WTC11 (cell line): Measurements from ENCODE around the gene UBE2R2. TPM values are rescaled to one million over a fixed set of nuclear protein-coding genes. Genes with fewer than 3 reads are reported as not detected.

ENCODE experiments used
- ATAC-seq: fragments of 200-7000 bp; cut with Tn5 transposase; 2 replicates; pipeline ENCODE4 v1.10.0; 2021; ENCODE audit warnings: mild to moderate bottlenecking, moderate library complexity
- CTCF ChIA-PET: fragments of 300-600 bp; sonication (Branson Sonifier 250); formaldehyde crosslinking; loops from one replicate; lab custom pipeline; 2021; ENCODE audit warnings: antibody characterized with exemption; lab: Charles Lee
- POLR2A ChIA-PET: fragments of 350-600 bp; sonication (Branson Sonifier 250); formaldehyde crosslinking; loops from one replicate; lab custom pipeline; 2021; ENCODE audit warnings: antibody characterized with exemption; lab: Charles Lee
- DNase-seq: peaks from one replicate; pipeline ENCODE4 v3.0.0; 2021; ENCODE audit warnings: low spot score
- H3K27ac Mint-ChIP-seq: 2 replicates; pipeline ENCODE4 v1.8.0; 2021; ENCODE audit warnings: mixed read lengths
- H3K27me3 Mint-ChIP-seq: 2 replicates; pipeline ENCODE4 v1.8.0; 2021; ENCODE audit warnings: low read depth, mild to moderate bottlenecking, moderate library complexity, mixed read lengths
- H3K36me3 Mint-ChIP-seq: 2 replicates; pipeline ENCODE4 v1.8.0; 2021; ENCODE audit warnings: mixed read lengths
- H3K4me1 Mint-ChIP-seq: 2 replicates; pipeline ENCODE4 v1.8.0; 2022; ENCODE audit warnings: mixed read lengths
- H3K4me3 Mint-ChIP-seq: 2 replicates; pipeline ENCODE4 v1.8.0; 2021; ENCODE audit warnings: mild to moderate bottlenecking, moderate library complexity, mixed read lengths
- H3K9me3 Mint-ChIP-seq: 2 replicates; pipeline ENCODE4 v1.8.0; 2021; ENCODE audit warnings: mixed read lengths
- ESRRA ChIP-seq: sonication (generic); formaldehyde crosslinking; IDR thresholded peaks from 2 replicates; pipeline ENCODE4 v1.8.1; 2022; ENCODE audit warnings: mild to moderate bottlenecking, missing genetic modification reagents, borderline replicate concordance
- ETV6 ChIP-seq: sonication (generic); formaldehyde crosslinking; IDR thresholded peaks from 2 replicates; pipeline ENCODE4 v1.8.1; 2022; ENCODE audit warnings: mild to moderate bottlenecking, missing genetic modification reagents
- GABPB1 ChIP-seq: sonication (generic); formaldehyde crosslinking; IDR thresholded peaks from 2 replicates; pipeline ENCODE4 v1.8.1; 2023; ENCODE audit warnings: mild to moderate bottlenecking, missing genetic modification reagents
- HMGA2 ChIP-seq: fragments of 250-450 bp; sonication (Bioruptor Pico); IDR thresholded peaks from 2 replicates; pipeline ENCODE4 v1.4.0; 2021; ENCODE audit warnings: mild to moderate bottlenecking, moderate library complexity
- KAT7 ChIP-seq: sonication (generic); formaldehyde crosslinking; IDR thresholded peaks from 2 replicates; pipeline ENCODE4 v1.8.1; 2023; ENCODE audit warnings: missing genetic modification reagents, mild to moderate bottlenecking, borderline replicate concordance
- NFYB ChIP-seq: sonication (generic); formaldehyde crosslinking; conservative IDR thresholded peaks from 2 replicates; pipeline ENCODE4 v1.8.0; 2022; ENCODE audit warnings: low read depth, missing genetic modification reagents
- PRRX2 ChIP-seq: fragments of 250-450 bp; sonication (Bioruptor Pico); IDR thresholded peaks from 2 replicates; pipeline ENCODE4 v1.8.0; 2021; ENCODE audit warnings: mild to moderate bottlenecking
- RORB ChIP-seq: fragments of 250-450 bp; sonication (Bioruptor Pico); IDR thresholded peaks from 2 replicates; pipeline ENCODE4 v1.9.0; 2021; ENCODE audit warnings: mild to moderate bottlenecking
- SMAD3 ChIP-seq: sonication (generic); formaldehyde crosslinking; IDR thresholded peaks from 2 replicates; pipeline ENCODE4 v1.8.0; 2022; ENCODE audit warnings: missing genetic modification reagents, mild to moderate bottlenecking, borderline replicate concordance
- TCF7 ChIP-seq: sonication (generic); formaldehyde crosslinking; IDR thresholded peaks from 2 replicates; pipeline ENCODE4 v1.8.0; 2022; ENCODE audit warnings: mild to moderate bottlenecking, low read depth, missing genetic modification reagents, moderate library complexity
- TEAD1 ChIP-seq: sonication (generic); formaldehyde crosslinking; IDR thresholded peaks from 2 replicates; pipeline ENCODE4 v1.8.0; 2022; ENCODE audit warnings: mild to moderate bottlenecking, missing genetic modification reagents
- TEAD4 ChIP-seq: sonication (generic); formaldehyde crosslinking; IDR thresholded peaks from 2 replicates; pipeline ENCODE4 v1.8.0; 2022; ENCODE audit warnings: mild to moderate bottlenecking, missing genetic modification reagents
- ZNF121 ChIP-seq: sonication (generic); formaldehyde crosslinking; IDR thresholded peaks from 2 replicates; pipeline ENCODE4 v1.8.0; 2023; ENCODE audit warnings: missing genetic modification reagents
- ZNF317 ChIP-seq: sonication (generic); formaldehyde crosslinking; IDR thresholded peaks from 2 replicates; pipeline ENCODE4 v1.8.1; 2023; ENCODE audit warnings: low read depth, mild to moderate bottlenecking, moderate library complexity, missing genetic modification reagents, borderline replicate concordance
- total RNA-seq: library from RNA; stranded (reverse); gene quantifications from 3 replicates; pipeline ENCODE4 v1.2.3, GENCODE V29; 2021
- TF ChIP-seq, protein P1 (sequence below): fragments of 250-450 bp; sonication (Bioruptor Pico); IDR thresholded peaks from 2 replicates; pipeline ENCODE4 v1.9.0; 2021; ENCODE audit warnings: mild to moderate bottlenecking, borderline replicate concordance
- TF ChIP-seq, protein P2 (sequence below): fragments of 250-450 bp; sonication (Bioruptor Pico); IDR thresholded peaks from 2 replicates; pipeline ENCODE4 v1.8.0; 2021; ENCODE audit warnings: mild to moderate bottlenecking
- TF ChIP-seq, protein P3 (sequence below): sonication (generic); formaldehyde crosslinking; IDR thresholded peaks from 2 replicates; pipeline ENCODE4 v1.8.1; 2022; ENCODE audit warnings: low read depth, mild to moderate bottlenecking, moderate library complexity, missing genetic modification reagents, borderline replicate concordance
- TF ChIP-seq, protein P4 (sequence below): fragments of 250-450 bp; sonication (Bioruptor Pico); conservative IDR thresholded peaks from 2 replicates; pipeline ENCODE4 v1.9.0; 2021; ENCODE audit warnings: mild to moderate bottlenecking
- TF ChIP-seq, protein P5 (sequence below): fragments of 250-450 bp; sonication (Bioruptor Pico); IDR thresholded peaks from 2 replicates; pipeline ENCODE4 v1.9.0; 2021; ENCODE audit warnings: moderate library complexity, mild to moderate bottlenecking, inconsistent platforms, borderline replicate concordance
- TF ChIP-seq, protein P6 (sequence below): sonication (generic); formaldehyde crosslinking; conservative IDR thresholded peaks from 2 replicates; pipeline ENCODE4 v1.8.1; 2023; ENCODE audit warnings: mild to moderate bottlenecking, low read depth, missing genetic modification reagents, moderate library complexity

UBE2R2 gene
- total RNA-seq, 1 experiment from 2014 or later = 45.0 TPM

DNA sequence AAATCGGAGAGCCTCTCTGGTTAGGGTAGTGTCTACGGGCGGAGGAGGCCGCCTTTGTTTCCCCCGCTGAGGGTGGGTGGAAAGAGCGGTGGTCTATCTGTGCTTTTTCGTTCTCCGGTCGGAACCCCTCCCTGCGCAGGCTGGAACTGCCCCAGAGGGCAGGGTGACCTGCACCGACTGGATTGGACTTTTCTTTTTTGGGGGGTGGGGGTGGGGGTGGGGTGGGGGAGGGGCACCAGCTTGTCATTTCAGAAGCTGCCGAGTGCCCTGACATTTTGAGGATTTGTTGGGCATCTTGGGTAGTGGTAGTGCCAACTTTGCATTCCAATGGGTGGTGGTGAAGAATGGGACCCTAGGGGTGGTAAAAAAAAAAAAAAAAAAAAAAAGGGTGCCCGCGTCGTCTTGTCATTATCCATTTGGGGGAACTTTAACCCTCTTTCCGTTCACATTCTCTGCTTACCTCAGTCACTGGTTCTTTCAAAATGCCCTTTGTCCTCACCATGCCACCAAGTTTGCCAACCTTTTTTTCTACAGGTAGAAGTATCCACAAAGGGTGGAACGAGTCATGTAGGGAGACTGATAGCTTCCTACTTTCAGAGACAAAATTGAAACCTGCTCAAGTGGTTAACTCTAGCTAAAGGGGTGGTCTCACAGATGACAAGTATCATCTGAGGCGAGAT, 1.3 kb downstream of the UBE2R2 start:
- Mint-ChIP-seq H3K36me3 (no peaks in the 10 kb centered on the region), H3K4me3 (peak overlapping the region; percentile 86), H3K27ac (peak overlapping the region; percentile 79), H3K9me3 (no peaks in the 10 kb centered on the region), H3K27me3 (no peaks in the 10 kb centered on the region), H3K4me1 (peaks cover 36% of the 10 kb centered on the region)
- TF ChIP-seq ZNF121 (CRISPR knock-in tag) (no peak), TEAD4 (no peak), SMAD3 (no peak), ESRRA (no peak), TCF7 (CRISPR knock-in tag) (no peak), RORB (no peak), KAT7 (CRISPR knock-in tag) (no peak), TEAD1 (no peak), ETV6 (CRISPR knock-in tag) (no peak), HMGA2 (CRISPR knock-in tag) (no peak), GABPB1 (CRISPR knock-in tag) (no peak), NFYB (no peak)
- TF ChIP-seq, protein P1, sequence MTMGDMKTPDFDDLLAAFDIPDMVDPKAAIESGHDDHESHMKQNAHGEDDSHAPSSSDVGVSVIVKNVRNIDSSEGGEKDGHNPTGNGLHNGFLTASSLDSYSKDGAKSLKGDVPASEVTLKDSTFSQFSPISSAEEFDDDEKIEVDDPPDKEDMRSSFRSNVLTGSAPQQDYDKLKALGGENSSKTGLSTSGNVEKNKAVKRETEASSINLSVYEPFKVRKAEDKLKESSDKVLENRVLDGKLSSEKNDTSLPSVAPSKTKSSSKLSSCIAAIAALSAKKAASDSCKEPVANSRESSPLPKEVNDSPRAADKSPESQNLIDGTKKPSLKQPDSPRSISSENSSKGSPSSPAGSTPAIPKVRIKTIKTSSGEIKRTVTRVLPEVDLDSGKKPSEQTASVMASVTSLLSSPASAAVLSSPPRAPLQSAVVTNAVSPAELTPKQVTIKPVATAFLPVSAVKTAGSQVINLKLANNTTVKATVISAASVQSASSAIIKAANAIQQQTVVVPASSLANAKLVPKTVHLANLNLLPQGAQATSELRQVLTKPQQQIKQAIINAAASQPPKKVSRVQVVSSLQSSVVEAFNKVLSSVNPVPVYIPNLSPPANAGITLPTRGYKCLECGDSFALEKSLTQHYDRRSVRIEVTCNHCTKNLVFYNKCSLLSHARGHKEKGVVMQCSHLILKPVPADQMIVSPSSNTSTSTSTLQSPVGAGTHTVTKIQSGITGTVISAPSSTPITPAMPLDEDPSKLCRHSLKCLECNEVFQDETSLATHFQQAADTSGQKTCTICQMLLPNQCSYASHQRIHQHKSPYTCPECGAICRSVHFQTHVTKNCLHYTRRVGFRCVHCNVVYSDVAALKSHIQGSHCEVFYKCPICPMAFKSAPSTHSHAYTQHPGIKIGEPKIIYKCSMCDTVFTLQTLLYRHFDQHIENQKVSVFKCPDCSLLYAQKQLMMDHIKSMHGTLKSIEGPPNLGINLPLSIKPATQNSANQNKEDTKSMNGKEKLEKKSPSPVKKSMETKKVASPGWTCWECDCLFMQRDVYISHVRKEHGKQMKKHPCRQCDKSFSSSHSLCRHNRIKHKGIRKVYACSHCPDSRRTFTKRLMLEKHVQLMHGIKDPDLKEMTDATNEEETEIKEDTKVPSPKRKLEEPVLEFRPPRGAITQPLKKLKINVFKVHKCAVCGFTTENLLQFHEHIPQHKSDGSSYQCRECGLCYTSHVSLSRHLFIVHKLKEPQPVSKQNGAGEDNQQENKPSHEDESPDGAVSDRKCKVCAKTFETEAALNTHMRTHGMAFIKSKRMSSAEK (CRISPR knock-in tag) = no peak
- TF ChIP-seq, protein P2, sequence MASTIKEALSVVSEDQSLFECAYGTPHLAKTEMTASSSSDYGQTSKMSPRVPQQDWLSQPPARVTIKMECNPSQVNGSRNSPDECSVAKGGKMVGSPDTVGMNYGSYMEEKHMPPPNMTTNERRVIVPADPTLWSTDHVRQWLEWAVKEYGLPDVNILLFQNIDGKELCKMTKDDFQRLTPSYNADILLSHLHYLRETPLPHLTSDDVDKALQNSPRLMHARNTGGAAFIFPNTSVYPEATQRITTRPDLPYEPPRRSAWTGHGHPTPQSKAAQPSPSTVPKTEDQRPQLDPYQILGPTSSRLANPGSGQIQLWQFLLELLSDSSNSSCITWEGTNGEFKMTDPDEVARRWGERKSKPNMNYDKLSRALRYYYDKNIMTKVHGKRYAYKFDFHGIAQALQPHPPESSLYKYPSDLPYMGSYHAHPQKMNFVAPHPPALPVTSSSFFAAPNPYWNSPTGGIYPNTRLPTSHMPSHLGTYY = no peak
- ATAC-seq (peak; percentile 46), DNase-seq (no peak)
- ChIA-PET CTCF (interaction anchor here (0.7 to 1.4 kb wide), 3 partner anchors 16 to 107 kb away, joined by 3 to 5 read pairs (median 3); no protein-coding TSS in a partner anchor), POLR2A (no interaction called here)

DNA sequence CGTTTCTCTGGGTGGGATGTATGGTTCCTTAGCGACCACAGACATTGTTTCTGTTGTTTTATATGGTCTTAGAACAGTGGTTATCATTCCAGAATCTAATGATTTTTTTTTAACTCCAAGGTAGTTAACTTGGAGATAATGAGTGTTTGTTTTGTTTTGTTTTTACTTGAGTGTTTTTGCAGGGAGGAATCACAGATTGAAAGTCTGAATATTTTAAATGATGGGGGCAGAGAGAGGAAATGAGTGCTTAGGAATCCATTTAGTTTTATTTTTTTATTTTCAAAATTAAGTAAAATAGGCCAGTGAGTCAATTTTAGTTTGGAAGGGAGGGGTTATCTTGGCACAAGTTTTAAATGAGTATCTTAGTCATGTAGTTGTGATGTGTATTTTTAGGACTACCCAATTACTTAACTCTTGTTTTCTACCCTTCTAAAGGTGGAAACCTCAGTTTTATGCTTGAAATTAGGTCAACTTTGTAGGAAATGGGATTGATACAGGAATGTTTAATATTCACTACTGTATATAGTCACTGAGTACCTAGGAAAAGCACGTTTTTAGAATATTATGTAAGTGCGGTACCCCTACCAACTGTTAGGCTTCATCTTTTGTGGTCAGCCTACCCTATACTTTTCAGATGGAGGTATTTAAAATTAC, 2.0 kb downstream of the UBE2R2 start:
- Mint-ChIP-seq H3K4me1 (peaks cover 33% of the 10 kb centered on the region), H3K4me3 (peak overlapping the region; percentile 86), H3K27ac (peak overlapping the region; percentile 79), H3K9me3 (no peaks in the 10 kb centered on the region), H3K27me3 (no peaks in the 10 kb centered on the region), H3K36me3 (no peaks in the 10 kb centered on the region)
- DNase-seq (no peak), ATAC-seq (no peak)
- POLR2A ChIA-PET = no interaction called here
- CTCF ChIA-PET = interaction anchor here (0.7 to 1.4 kb wide), 2 partner anchors 15 to 81 kb away, joined by 3 to 5 read pairs; no protein-coding TSS in a partner anchor
- TF ChIP-seq, protein P3, sequence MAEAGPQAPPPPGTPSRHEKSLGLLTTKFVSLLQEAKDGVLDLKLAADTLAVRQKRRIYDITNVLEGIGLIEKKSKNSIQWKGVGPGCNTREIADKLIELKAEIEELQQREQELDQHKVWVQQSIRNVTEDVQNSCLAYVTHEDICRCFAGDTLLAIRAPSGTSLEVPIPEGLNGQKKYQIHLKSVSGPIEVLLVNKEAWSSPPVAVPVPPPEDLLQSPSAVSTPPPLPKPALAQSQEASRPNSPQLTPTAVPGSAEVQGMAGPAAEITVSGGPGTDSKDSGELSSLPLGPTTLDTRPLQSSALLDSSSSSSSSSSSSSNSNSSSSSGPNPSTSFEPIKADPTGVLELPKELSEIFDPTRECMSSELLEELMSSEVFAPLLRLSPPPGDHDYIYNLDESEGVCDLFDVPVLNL (CRISPR knock-in tag) = no peak
- no peak for TF ChIP-seq PRRX2 (CRISPR knock-in tag)
- no peak for TF ChIP-seq ZNF317 (CRISPR knock-in tag)
- TF ChIP-seq, protein P4, sequence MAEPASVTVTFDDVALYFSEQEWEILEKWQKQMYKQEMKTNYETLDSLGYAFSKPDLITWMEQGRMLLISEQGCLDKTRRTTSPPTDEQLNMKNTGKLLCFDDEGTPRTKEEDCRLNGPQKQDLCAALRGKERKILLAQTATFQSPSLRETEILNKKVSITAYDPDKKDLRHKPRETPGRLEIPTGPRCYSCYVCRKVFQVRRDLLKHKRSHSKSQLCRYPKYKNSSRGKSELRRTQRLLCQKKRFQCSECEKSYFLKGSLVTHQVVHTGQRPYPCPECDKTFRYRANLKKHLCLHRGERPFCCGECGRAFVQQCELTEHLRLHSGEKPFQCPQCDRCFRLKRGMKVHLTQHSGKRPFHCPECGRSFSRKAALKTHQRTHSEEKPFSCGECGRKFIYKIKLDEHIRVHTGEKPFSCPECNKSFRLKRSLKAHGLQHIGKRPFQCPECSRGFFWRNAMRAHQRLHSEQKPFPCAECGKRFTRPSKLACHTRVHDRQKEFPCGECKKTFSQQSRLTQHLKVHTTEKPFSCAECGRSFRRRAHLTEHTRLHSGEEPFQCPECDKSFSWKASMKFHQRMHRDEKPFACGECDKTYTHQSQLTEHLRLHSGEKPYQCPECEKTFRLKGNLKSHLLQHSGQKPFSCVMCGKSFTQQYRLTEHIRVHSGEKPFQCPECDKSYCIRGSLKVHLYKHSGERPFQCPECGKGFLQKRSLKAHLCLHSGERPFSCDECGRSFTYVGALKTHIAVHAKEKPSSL = no peak
- TF ChIP-seq, protein P5, sequence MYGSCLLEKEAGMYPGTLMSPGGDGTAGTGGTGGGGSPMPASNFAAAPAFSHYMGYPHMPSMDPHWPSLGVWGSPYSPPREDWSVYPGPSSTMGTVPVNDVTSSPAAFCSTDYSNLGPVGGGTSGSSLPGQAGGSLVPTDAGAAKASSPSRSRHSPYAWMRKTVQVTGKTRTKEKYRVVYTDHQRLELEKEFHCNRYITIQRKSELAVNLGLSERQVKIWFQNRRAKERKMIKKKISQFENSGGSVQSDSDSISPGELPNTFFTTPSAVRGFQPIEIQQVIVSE (CRISPR knock-in tag) = no peak
- TF ChIP-seq, protein P6, sequence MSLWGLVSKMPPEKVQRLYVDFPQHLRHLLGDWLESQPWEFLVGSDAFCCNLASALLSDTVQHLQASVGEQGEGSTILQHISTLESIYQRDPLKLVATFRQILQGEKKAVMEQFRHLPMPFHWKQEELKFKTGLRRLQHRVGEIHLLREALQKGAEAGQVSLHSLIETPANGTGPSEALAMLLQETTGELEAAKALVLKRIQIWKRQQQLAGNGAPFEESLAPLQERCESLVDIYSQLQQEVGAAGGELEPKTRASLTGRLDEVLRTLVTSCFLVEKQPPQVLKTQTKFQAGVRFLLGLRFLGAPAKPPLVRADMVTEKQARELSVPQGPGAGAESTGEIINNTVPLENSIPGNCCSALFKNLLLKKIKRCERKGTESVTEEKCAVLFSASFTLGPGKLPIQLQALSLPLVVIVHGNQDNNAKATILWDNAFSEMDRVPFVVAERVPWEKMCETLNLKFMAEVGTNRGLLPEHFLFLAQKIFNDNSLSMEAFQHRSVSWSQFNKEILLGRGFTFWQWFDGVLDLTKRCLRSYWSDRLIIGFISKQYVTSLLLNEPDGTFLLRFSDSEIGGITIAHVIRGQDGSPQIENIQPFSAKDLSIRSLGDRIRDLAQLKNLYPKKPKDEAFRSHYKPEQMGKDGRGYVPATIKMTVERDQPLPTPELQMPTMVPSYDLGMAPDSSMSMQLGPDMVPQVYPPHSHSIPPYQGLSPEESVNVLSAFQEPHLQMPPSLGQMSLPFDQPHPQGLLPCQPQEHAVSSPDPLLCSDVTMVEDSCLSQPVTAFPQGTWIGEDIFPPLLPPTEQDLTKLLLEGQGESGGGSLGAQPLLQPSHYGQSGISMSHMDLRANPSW (CRISPR knock-in tag) = no peak
- TF ChIP-seq GABPB1 (CRISPR knock-in tag) = no peak
